H1 (cell line): ENCODE data around the gene NAXD. TPM values are rescaled to one million over a fixed set of nuclear protein-coding genes. Genes with fewer than 3 reads are reported as not detected.

Experiments used
- CHD7 ChIP-seq: fragments of 300-600 bp; sonication (generic); IDR thresholded peaks from 2 replicates; pipeline ENCODE4 v1.7.1; 2012; ENCODE audit warnings: low read length, moderate library complexity, mild to moderate bottlenecking, inconsistent platforms; ENCODE audit not compliant: insufficient replicate concordance
- polyA plus RNA-seq, 7 experiments: library from polyadenylated mRNA; depleted of rRNA in 3 of 7; stranded (reverse) in 5 of 7; unstranded in 2 of 7; fragments of >200 nt in 5 of 7; fragments of 200-250 nt in 2 of 7; gene quantifications; 1 replicate in 5 of 7; 2 replicates in 1 of 7; 4 replicates in 1 of 7; pipeline versions ENCODE4 v1.2.1 to v1.2.3, GENCODE V29; 2011 to 2013; ENCODE audit warnings: missing spikeins in 2 of 7, mixed read lengths in 2 of 7
- total RNA-seq: library from RNA; stranded (reverse); fragmentation: NEBNext Ultra II Directional; extraction: Animal tissue kit (Norgen Biotek cat#: 25700); gene quantifications from 2 replicates; pipeline ENCODE4 v1.2.1, GENCODE V29; 2021

The NAXD gene
- total and polyA plus RNA-seq, 2 of the 8 experiments (the other 6 are each of a cell fraction or from before 2014, with no cell fraction given): 25.4 to 35.5 TPM

- no peak for TF ChIP-seq CHD7
- TF ChIP-seq, all 59 proteins: peak for 0
Observed at GRCh38 chr13:110682746-110683145, 67.4 kb downstream of the NAXD start (continued).
